Esophagus muscularis mucosa (tissue), 4 donors: ENCODE measurements around the gene ADK. TPM values are rescaled to one million over a fixed set of nuclear protein-coding genes. Genes with fewer than 3 reads are reported as not detected.
"Not testable (repeated sequence)": the region's sequence is repeated elsewhere in the genome, so short reads cannot be mapped to it uniquely, and the experiment has no call there.

Source experiments
- DNase-seq: peaks from one replicate; pipeline ENCODE4 v3.0.0-alpha.2; 2017; ENCODE audit errors: extremely low spot score
- H3K27ac ChIP-seq, 4 donors: fragments of 200-600 bp; sonication (generic); replicated peaks in 1 of 4; 1 replicate in 3 of 4; 2 replicates in 1 of 4; pipeline ENCODE4 v1.5.1; 2016 to 2019; ENCODE audit warnings: mild to moderate bottlenecking in 1 of 4
- H3K27me3 ChIP-seq, 4 donors: fragments of 200-600 bp; sonication (generic); one replicate each; pipeline versions ENCODE4 v1.5.1 to v1.6.0; 2016 to 2019
- H3K36me3 ChIP-seq, 4 donors: fragments of 200-600 bp; sonication (generic); one replicate each; pipeline ENCODE4 v1.5.1; 2016 to 2019
- H3K4me1 ChIP-seq, 4 donors: fragments of 200-600 bp; sonication (generic); one replicate each; pipeline ENCODE4 v1.5.1; 2016 to 2019
- H3K4me3 ChIP-seq, 4 donors: fragments of 200-600 bp; sonication (generic); 1 replicate in 2 of 4; 2 replicates in 2 of 4; pipeline ENCODE4 v1.5.1; 2016 to 2019; ENCODE audit warnings: mild to moderate bottlenecking in 4 of 4, moderate library complexity in 1 of 4
- H3K9me3 ChIP-seq, 4 donors: fragments of 200-600 bp; sonication (generic); 1 replicate in 3 of 4; 2 replicates in 1 of 4; pipeline ENCODE4 v1.5.1; 2016 to 2019
- CTCF ChIP-seq, 3 experiments: fragments of 200-600 bp in 2 of 3; fragments of 450-650 bp in 1 of 3; sonication (generic) in 2 of 3; IDR thresholded peaks; one replicate each; pipeline ENCODE4 v1.5.1; 2017 to 2019; ENCODE audit warnings: antibody characterized with exemption in 3 of 3, mild to moderate bottlenecking in 2 of 3, moderate library complexity in 1 of 3
- EP300 ChIP-seq: sonication (generic); formaldehyde crosslinking; IDR thresholded peaks from one replicate; pipeline ENCODE4 v1.6.1; 2017; ENCODE audit warnings: antibody characterized with exemption
- POLR2A ChIP-seq: fragments of 450-650 bp; IDR thresholded peaks from one replicate; pipeline ENCODE4 v1.6.1; 2017; ENCODE audit warnings: antibody characterized with exemption, moderate library complexity, mild to moderate bottlenecking, low read depth
- POLR2AphosphoS5 ChIP-seq, 2 donors: sonication (generic); formaldehyde crosslinking; IDR thresholded peaks; one replicate each; pipeline ENCODE4 v1.6.1; 2017; ENCODE audit warnings: antibody characterized with exemption in 2 of 2
- WGBS: methylation state at CpG from one replicate; pipeline ENCODE4 v1.1.5; 2018; 5-methylcytosine and 5-hydroxymethylcytosine counted together
- intact Hi-C: fragments of 100-400 bp; cut with DNase I; formaldehyde crosslinking; loops from one replicate; pipeline ENCODE4 v1.15.1; 2023
- total RNA-seq, 4 donors: library from RNA; depleted of rRNA; stranded (reverse); fragments of >200 nt; gene quantifications; one replicate each; pipeline versions ENCODE4 v1.1.0 to v1.2.1, GENCODE V29; 2016

ADK gene
- total RNA-seq, 4 donors from 2014 or later: 20.2 to 23.3 (median 21.2) TPM

- H3K27me3 ChIP-seq: no peaks in the 10 kb centered on the region
- intact Hi-C loops: no loop called here
- H3K27ac ChIP-seq: no peak overlapping the region
- TF ChIP-seq CTCF (IDR thresholded peaks at IDR 0.05) (no peak), POLR2AphosphoS5 (IDR thresholded peaks at IDR 0.05) (no peak), EP300 (no peak), POLR2A (no peak)
- 48% methylated on average over 1 of the region's 1 CpG for WGBS
- peaks cover 0 to 4% (median 0%) of the 10 kb centered on the region in 4 donors for H3K4me1 ChIP-seq
- no peak for DNase-seq
- no peak overlapping the region for H3K4me3 ChIP-seq
- H3K36me3 ChIP-seq: no peaks in the 10 kb centered on the region
- H3K9me3 ChIP-seq: peaks cover 0 to 19% (median 14%) of the 10 kb centered on the region in 4 donors
These were observed 367.0 kb downstream of the ADK start for GRCh38 chr10:74518061-74518460.

- Histone ChIP-seq H3K4me1 (peaks cover 0 to 4% (median 0%) of the 10 kb centered on the region in 4 donors), H3K27ac (no peak overlapping the region), H3K4me3 (no peak overlapping the region), H3K9me3 (no peaks in the 10 kb centered on the region), H3K36me3 (no peaks in the 10 kb centered on the region), H3K27me3 (no peaks in the 10 kb centered on the region)
- no peak for TF ChIP-seq POLR2A
- no peak for TF ChIP-seq POLR2AphosphoS5 (IDR thresholded peaks at IDR 0.05)
- no peak for TF ChIP-seq EP300
- TF ChIP-seq CTCF (IDR thresholded peaks at IDR 0.05): no peak
- DNase-seq: no peak
- intact Hi-C loops: no loop called here
- 67% methylated on average over 1 of the region's 1 CpG for WGBS
These were observed 370.5 kb downstream of the ADK start for GRCh38 chr10:74521526-74521925.

- Histone ChIP-seq H3K27ac (no peak overlapping the region), H3K4me3 (no peak overlapping the region), H3K27me3 (no peaks in the 10 kb centered on the region), H3K9me3 (no peaks in the 10 kb centered on the region), H3K4me1 (peaks cover 0 to under 1% (median 0%) of the 10 kb centered on the region in 4 donors), H3K36me3 (no peaks in the 10 kb centered on the region)
- DNase-seq: no peak
- intact Hi-C loops: no loop called here
- WGBS: 93% methylated on average over 2 of the region's 2 CpGs
- TF ChIP-seq POLR2A: no peak
These were observed 372.2 kb downstream of the ADK start for GRCh38 chr10:74523199-74523598.

- no peaks in the 10 kb centered on the region for H3K36me3 ChIP-seq
- H3K9me3 ChIP-seq: no peaks in the 10 kb centered on the region
- 92% methylated on average over 3 of the region's 3 CpGs for WGBS
- H3K4me1 ChIP-seq: no peaks in the 10 kb centered on the region
- H3K27ac ChIP-seq: no peak overlapping the region
- no peak for TF ChIP-seq EP300
- TF ChIP-seq CTCF (IDR thresholded peaks at IDR 0.05): no peak
- no peak for TF ChIP-seq POLR2A
- no peak for TF ChIP-seq POLR2AphosphoS5 (IDR thresholded peaks at IDR 0.05)
- intact Hi-C loops: no loop called here
- no peaks in the 10 kb centered on the region for H3K27me3 ChIP-seq
- H3K4me3 ChIP-seq: no peak overlapping the region
- no peak for DNase-seq
These were observed 374.9 kb downstream of the ADK start for GRCh38 chr10:74525885-74526284.

- intact Hi-C loops, H3K27me3 ChIP-seq: not testable (repeated sequence)
- WGBS: 89% methylated on average over 5 of the region's 5 CpGs
These were observed 376.6 kb downstream of the ADK start for GRCh38 chr10:74527611-74528010.

GRCh38 chr10:74529205-74529604, 378.2 kb downstream of the ADK start:
- Histone ChIP-seq H3K9me3 (no peaks in the 10 kb centered on the region), H3K4me1 (no peaks in the 10 kb centered on the region), H3K27ac (no peak overlapping the region), H3K27me3 (no peaks in the 10 kb centered on the region), H3K36me3 (no peaks in the 10 kb centered on the region), H3K4me3 (no peak overlapping the region)
- WGBS: 97% methylated on average over 1 of the region's 1 CpG
- TF ChIP-seq EP300: no peak
- no peak for TF ChIP-seq POLR2AphosphoS5 (IDR thresholded peaks at IDR 0.05)
- no peak for TF ChIP-seq POLR2A
- intact Hi-C loops: no loop called here
- no peak for DNase-seq

More at GRCh38 chr10:74527611-74528010, 376.6 kb downstream of the ADK start:
- not testable (repeated sequence) for H3K9me3 ChIP-seq, H3K27ac ChIP-seq, H3K4me1 ChIP-seq, H3K4me3 ChIP-seq, H3K36me3 ChIP-seq, DNase-seq
